Measurements from ENCODE around the gene RASAL3. TPM values are rescaled to one million over a fixed set of nuclear protein-coding genes. Genes with fewer than 3 reads are reported as not detected.

RASAL3 gene
- total RNA-seq, 1 experiment from 2014 or later, result 0.10 TPM

GRCh38 chr19:15445227-15445605 is 19.1 kb downstream of the RASAL3 start:
- DNase-seq (ENCODE audit: low read depth, low spot score), result no peak
- H3K4me1 ChIP-seq (ENCODE audit: control insufficient read depth, insufficient read depth, low read length), result no peaks in the 10 kb centered on the region; the same call in 1 of the 2 replicates
- BruUV-seq (replicated peaks), result no TSS peak
- in situ Hi-C loops (cut with HindIII; ENCODE audit: low pct_unique_long_range_greater_than_20kb, low sequenced_read_pairs) (no loop called here), intact Hi-C loops (cut with micrococcal nuclease; ENCODE audit: unreplicated experiment) (no loop called here)
- ChIA-PET POLR2A (no interaction called here), CTCF (no interaction called here)
- H3K4me3 ChIP-seq (ENCODE audit: low read depth in 2 of 2, low read length in 2 of 2), result no peak overlapping the region
- H3K27me3 ChIP-seq (ENCODE audit: control insufficient read depth, insufficient read depth, low read length), result no peaks in the 10 kb centered on the region
- ATAC-seq, result no peak
- no peaks in the 10 kb centered on the region for H3K36me3 ChIP-seq (ENCODE audit: control insufficient read depth, insufficient read depth, low read length)
- no peak for TF ChIP-seq TCF7L2 (IDR thresholded peaks at IDR 0.05; ENCODE audit: low read depth, low read length)
- TF ChIP-seq POLR2AphosphoS5 (IDR thresholded peaks at IDR 0.05; ENCODE audit: low read depth, low read length), result no peak
- TF ChIP-seq, protein P1, sequence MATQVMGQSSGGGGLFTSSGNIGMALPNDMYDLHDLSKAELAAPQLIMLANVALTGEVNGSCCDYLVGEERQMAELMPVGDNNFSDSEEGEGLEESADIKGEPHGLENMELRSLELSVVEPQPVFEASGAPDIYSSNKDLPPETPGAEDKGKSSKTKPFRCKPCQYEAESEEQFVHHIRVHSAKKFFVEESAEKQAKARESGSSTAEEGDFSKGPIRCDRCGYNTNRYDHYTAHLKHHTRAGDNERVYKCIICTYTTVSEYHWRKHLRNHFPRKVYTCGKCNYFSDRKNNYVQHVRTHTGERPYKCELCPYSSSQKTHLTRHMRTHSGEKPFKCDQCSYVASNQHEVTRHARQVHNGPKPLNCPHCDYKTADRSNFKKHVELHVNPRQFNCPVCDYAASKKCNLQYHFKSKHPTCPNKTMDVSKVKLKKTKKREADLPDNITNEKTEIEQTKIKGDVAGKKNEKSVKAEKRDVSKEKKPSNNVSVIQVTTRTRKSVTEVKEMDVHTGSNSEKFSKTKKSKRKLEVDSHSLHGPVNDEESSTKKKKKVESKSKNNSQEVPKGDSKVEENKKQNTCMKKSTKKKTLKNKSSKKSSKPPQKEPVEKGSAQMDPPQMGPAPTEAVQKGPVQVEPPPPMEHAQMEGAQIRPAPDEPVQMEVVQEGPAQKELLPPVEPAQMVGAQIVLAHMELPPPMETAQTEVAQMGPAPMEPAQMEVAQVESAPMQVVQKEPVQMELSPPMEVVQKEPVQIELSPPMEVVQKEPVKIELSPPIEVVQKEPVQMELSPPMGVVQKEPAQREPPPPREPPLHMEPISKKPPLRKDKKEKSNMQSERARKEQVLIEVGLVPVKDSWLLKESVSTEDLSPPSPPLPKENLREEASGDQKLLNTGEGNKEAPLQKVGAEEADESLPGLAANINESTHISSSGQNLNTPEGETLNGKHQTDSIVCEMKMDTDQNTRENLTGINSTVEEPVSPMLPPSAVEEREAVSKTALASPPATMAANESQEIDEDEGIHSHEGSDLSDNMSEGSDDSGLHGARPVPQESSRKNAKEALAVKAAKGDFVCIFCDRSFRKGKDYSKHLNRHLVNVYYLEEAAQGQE (IDR thresholded peaks at IDR 0.05; ENCODE audit: insufficient read depth in 1 of 2, low read depth in 2 of 2, low read length in 1 of 2), result no peak
- TF ChIP-seq, protein P2, sequence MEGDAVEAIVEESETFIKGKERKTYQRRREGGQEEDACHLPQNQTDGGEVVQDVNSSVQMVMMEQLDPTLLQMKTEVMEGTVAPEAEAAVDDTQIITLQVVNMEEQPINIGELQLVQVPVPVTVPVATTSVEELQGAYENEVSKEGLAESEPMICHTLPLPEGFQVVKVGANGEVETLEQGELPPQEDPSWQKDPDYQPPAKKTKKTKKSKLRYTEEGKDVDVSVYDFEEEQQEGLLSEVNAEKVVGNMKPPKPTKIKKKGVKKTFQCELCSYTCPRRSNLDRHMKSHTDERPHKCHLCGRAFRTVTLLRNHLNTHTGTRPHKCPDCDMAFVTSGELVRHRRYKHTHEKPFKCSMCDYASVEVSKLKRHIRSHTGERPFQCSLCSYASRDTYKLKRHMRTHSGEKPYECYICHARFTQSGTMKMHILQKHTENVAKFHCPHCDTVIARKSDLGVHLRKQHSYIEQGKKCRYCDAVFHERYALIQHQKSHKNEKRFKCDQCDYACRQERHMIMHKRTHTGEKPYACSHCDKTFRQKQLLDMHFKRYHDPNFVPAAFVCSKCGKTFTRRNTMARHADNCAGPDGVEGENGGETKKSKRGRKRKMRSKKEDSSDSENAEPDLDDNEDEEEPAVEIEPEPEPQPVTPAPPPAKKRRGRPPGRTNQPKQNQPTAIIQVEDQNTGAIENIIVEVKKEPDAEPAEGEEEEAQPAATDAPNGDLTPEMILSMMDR (IDR thresholded peaks at IDR 0.05), result no peak
- no peak for TF ChIP-seq SIN3A (IDR thresholded peaks at IDR 0.05; ENCODE audit: borderline replicate concordance, insufficient read depth, low read depth, low read length)
- no peak overlapping the region for H3K27ac ChIP-seq (ENCODE audit: low read length)
- no peaks in the 10 kb centered on the region for H3K9me3 ChIP-seq (ENCODE audit: control insufficient read depth, insufficient read depth, low read depth, low read length)

DNA sequence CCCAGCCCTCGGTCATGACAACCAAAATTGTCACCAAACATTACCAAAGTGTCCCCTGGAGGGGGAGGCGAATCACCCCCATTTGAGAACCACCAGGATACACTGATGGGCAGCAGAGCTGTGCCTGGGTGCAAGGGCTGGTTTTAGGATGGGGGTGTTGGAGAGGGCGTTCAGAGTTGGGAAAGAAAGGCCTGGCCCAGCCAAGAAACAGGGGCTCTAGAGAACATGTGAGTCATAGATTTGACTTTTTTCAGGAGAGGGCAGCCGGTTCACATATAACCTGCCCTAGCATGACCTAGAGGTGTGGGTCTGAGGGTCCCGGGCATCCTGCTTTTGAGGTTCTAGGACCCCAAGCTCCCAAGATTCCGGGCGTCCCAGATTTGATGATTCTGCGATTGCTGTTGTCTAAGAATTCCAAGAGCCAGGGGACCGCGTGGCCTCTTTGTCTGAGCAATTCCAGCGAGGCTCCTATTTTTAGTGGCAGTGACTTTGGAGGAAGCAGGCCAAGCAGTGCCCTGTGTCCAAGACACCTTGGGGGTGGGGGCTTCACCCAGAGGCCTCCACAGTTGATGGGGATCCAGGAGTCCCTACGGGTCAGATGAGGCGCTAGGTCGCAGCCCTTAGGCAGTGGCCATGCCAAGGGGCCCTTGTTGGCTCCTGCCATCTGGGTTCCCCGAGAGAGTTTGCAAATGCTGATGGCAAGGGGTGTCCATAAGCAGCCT is 19.7 kb downstream of the RASAL3 start:
- Histone ChIP-seq H3K27ac (ENCODE audit: low read length) (no peak overlapping the region), H3K4me3 (ENCODE audit: low read depth in 2 of 2, low read length in 2 of 2) (no peak overlapping the region), H3K27me3 (ENCODE audit: control insufficient read depth, insufficient read depth, low read length) (no peaks in the 10 kb centered on the region), H3K36me3 (ENCODE audit: control insufficient read depth, insufficient read depth, low read length) (no peaks in the 10 kb centered on the region), H3K4me1 (ENCODE audit: control insufficient read depth, insufficient read depth, low read length) (no peaks in the 10 kb centered on the region; the same call in 1 of the 2 replicates), H3K9me3 (ENCODE audit: control insufficient read depth, insufficient read depth, low read depth, low read length) (no peaks in the 10 kb centered on the region)
- in situ Hi-C loops (cut with HindIII; ENCODE audit: low pct_unique_long_range_greater_than_20kb, low sequenced_read_pairs), result no loop called here
- intact Hi-C loops (cut with micrococcal nuclease; ENCODE audit: unreplicated experiment), result no loop called here
- ATAC-seq (no peak), DNase-seq (ENCODE audit: low read depth, low spot score) (no peak)
- TF ChIP-seq, protein P2 (IDR thresholded peaks at IDR 0.05), result no peak
- TF ChIP-seq SIN3A (IDR thresholded peaks at IDR 0.05; ENCODE audit: borderline replicate concordance, insufficient read depth, low read depth, low read length) (no peak), TCF7L2 (IDR thresholded peaks at IDR 0.05; ENCODE audit: low read depth, low read length) (no peak), POLR2AphosphoS5 (IDR thresholded peaks at IDR 0.05; ENCODE audit: low read depth, low read length) (no peak)
- TF ChIP-seq, protein P1 (IDR thresholded peaks at IDR 0.05; ENCODE audit: insufficient read depth in 1 of 2, low read depth in 2 of 2, low read length in 1 of 2), result no peak
- no TSS peak for BruUV-seq (replicated peaks)
- ChIA-PET POLR2A (no interaction called here), CTCF (no interaction called here)

All from Panc1 (cell line).